HepG2 (cell line): ENCODE measurements around the gene HIBADH.

Experiments
- CHD2 ChIP-seq: IDR thresholded peaks from 2 replicates; pipeline ENCODE4 v1.6.1; 2011; ENCODE audit warnings: low read depth, low read length, improper control_type of control experiment
- CTCF ChIP-seq: sonication (generic); formaldehyde crosslinking; IDR thresholded peaks from 2 replicates; pipeline ENCODE4 v1.5.0; 2020; ENCODE audit warnings: mild to moderate bottlenecking, missing genetic modification reagents, moderate library complexity
- E2F1 ChIP-seq: sonication (generic); formaldehyde crosslinking; IDR thresholded peaks from 2 replicates; pipeline ENCODE4 v1.5.0; 2020; ENCODE audit warnings: missing genetic modification reagents
- NR3C1 ChIP-seq: sonication (generic); formaldehyde crosslinking; IDR thresholded peaks from 2 replicates; pipeline ENCODE4 v1.4.0; 2020; ENCODE audit warnings: missing genetic modification reagents
- POLR2G ChIP-seq: fragments of 200-400 bp; formaldehyde crosslinking; IDR thresholded peaks from 2 replicates; pipeline ENCODE4 v1.6.1; 2018; ENCODE audit warnings: mild to moderate bottlenecking, low read depth, low read length, moderate library complexity
- TFE3 ChIP-seq: IDR thresholded peaks from 2 replicates; pipeline ENCODE4 v1.6.1; 2016
- ZNF776 ChIP-seq: sonication (generic); formaldehyde crosslinking; IDR thresholded peaks from 2 replicates; pipeline ENCODE4 v1.4.0; 2020; ENCODE audit warnings: mild to moderate bottlenecking, missing genetic modification reagents
- TF ChIP-seq, protein P1 (sequence below): sonication (generic); formaldehyde crosslinking; IDR thresholded peaks from 2 replicates; pipeline ENCODE4 v1.5.0; 2020; ENCODE audit warnings: mild to moderate bottlenecking, missing genetic modification reagents
- TF ChIP-seq, protein P2 (sequence below): sonication (generic); formaldehyde crosslinking; IDR thresholded peaks from 2 replicates; pipeline ENCODE4 v1.4.0; 2020; ENCODE audit warnings: missing genetic modification reagents, borderline replicate concordance

DNA sequence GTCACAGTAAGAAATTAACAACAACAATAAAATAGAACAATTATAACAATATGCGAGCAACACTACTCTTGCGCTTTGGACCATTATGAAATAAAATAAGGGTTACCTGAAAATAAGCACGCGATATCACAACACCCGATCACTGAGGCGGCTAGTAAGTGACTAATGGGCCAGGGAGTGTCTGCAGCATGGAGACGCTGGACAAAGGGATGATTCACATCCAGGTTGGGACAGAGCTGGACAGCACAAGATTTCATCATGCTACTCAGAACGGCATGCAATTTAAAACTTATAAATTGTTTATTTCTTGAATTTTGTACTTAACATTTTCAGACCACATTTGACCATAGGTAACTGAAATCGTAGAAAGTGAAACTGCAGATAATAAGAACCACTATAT lies 15.6 kb downstream of the HIBADH start:
- TF ChIP-seq CTCF (no peak), POLR2G (no peak), TFE3 (CRISPR knock-in tag) (no peak), CHD2 (no peak), NR3C1 (CRISPR knock-in tag) (no peak), ZNF776 (CRISPR knock-in tag) (no peak), E2F1 (no peak)
- TF ChIP-seq, protein P1, sequence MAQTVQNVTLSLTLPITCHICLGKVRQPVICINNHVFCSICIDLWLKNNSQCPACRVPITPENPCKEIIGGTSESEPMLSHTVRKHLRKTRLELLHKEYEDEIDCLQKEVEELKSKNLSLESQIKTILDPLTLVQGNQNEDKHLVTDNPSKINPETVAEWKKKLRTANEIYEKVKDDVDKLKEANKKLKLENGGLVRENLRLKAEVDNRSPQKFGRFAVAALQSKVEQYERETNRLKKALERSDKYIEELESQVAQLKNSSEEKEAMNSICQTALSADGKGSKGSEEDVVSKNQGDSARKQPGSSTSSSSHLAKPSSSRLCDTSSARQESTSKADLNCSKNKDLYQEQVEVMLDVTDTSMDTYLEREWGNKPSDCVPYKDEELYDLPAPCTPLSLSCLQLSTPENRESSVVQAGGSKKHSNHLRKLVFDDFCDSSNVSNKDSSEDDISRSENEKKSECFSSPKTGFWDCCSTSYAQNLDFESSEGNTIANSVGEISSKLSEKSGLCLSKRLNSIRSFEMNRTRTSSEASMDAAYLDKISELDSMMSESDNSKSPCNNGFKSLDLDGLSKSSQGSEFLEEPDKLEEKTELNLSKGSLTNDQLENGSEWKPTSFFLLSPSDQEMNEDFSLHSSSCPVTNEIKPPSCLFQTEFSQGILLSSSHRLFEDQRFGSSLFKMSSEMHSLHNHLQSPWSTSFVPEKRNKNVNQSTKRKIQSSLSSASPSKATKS (CRISPR knock-in tag): no peak
- TF ChIP-seq, protein P2, sequence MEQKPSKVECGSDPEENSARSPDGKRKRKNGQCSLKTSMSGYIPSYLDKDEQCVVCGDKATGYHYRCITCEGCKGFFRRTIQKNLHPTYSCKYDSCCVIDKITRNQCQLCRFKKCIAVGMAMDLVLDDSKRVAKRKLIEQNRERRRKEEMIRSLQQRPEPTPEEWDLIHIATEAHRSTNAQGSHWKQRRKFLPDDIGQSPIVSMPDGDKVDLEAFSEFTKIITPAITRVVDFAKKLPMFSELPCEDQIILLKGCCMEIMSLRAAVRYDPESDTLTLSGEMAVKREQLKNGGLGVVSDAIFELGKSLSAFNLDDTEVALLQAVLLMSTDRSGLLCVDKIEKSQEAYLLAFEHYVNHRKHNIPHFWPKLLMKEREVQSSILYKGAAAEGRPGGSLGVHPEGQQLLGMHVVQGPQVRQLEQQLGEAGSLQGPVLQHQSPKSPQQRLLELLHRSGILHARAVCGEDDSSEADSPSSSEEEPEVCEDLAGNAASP (CRISPR knock-in tag): no peak
